Sigmoid colon (tissue), 7 donors: ENCODE data around the gene TNP2. TPM values are rescaled to one million over a fixed set of nuclear protein-coding genes. Genes with fewer than 3 reads are reported as not detected.

Source experiments
- DNase-seq: peaks from one replicate; pipeline ENCODE4 v3.0.0-alpha.2; 2019
- H3K27ac ChIP-seq, 4 donors: fragments of 200-600 bp; sonication (generic); one replicate each; pipeline ENCODE4 v1.5.1; 2016 to 2019; ENCODE audit warnings: mild to moderate bottlenecking in 1 of 4
- H3K27me3 ChIP-seq, 3 donors: fragments of 200-600 bp; sonication (generic); one replicate each; pipeline ENCODE4 v1.5.1; 2019; ENCODE audit warnings: mild to moderate bottlenecking in 1 of 3
- H3K36me3 ChIP-seq, 4 donors: fragments of 200-600 bp; sonication (generic); one replicate each; pipeline ENCODE4 v1.5.1; 2016 to 2019
- H3K4me1 ChIP-seq, 4 donors: fragments of 200-600 bp; sonication (generic); one replicate each; pipeline ENCODE4 v1.5.1; 2017 to 2019
- H3K4me3 ChIP-seq, 4 donors: fragments of 200-600 bp; sonication (generic); one replicate each; pipeline ENCODE4 v1.5.1; 2017 to 2019; ENCODE audit warnings: mild to moderate bottlenecking in 2 of 4, moderate library complexity in 1 of 4
- H3K9me3 ChIP-seq, 4 donors: fragments of 200-600 bp in 3 of 4; sonication (generic) in 3 of 4; one replicate each; pipeline versions ENCODE4 v1.5.1 to v1.6.1; 2013 to 2019
- EP300 ChIP-seq, 4 donors: sonication (generic); formaldehyde crosslinking; IDR thresholded peaks; one replicate each; pipeline ENCODE4 v1.6.1; 2017; ENCODE audit warnings: antibody characterized with exemption in 4 of 4
- POLR2A ChIP-seq, 2 donors: fragments of 450-650 bp; IDR thresholded peaks; one replicate each; pipeline ENCODE4 v1.6.1; 2016; ENCODE audit warnings: antibody characterized with exemption in 2 of 2, mild to moderate bottlenecking in 2 of 2, moderate library complexity in 2 of 2
- POLR2AphosphoS5 ChIP-seq, 4 donors: sonication (generic); formaldehyde crosslinking; IDR thresholded peaks; one replicate each; pipeline ENCODE4 v1.6.1; 2017; ENCODE audit warnings: antibody characterized with exemption in 4 of 4
- WGBS, 2 donors: extraction: QIAGEN DNeasy Blood & Tissue Kit; methylation state at CpG; one replicate each; pipeline ENCODE4 v1.1.7; 2013; 5-methylcytosine and 5-hydroxymethylcytosine counted together
- intact Hi-C: fragments of 100-400 bp; cut with DNase I; formaldehyde crosslinking; loops from one replicate; pipeline ENCODE4 v1.15.1; 2023
- polyA plus RNA-seq, 3 donors: library from polyadenylated mRNA; stranded (reverse); fragments of 200-250 nt; gene quantifications; one replicate each; pipeline ENCODE4 v1.2.3, GENCODE V29; 2013
- total RNA-seq, 4 donors: library from RNA; depleted of rRNA; stranded (reverse); fragments of >200 nt; gene quantifications; one replicate each; pipeline ENCODE4 v1.1.0, GENCODE V29; 2016
- TF ChIP-seq, protein P1 (sequence below), 4 experiments: fragments of 450-650 bp in 3 of 4; fragments of 200-600 bp in 1 of 4; IDR thresholded peaks; one replicate each; pipeline ENCODE4 v1.5.1; 2016 to 2019; ENCODE audit warnings: antibody characterized with exemption in 4 of 4, mild to moderate bottlenecking in 3 of 4, moderate library complexity in 2 of 4
- donor health status: healthy with polysubstance abuse.
- donor health status: Bipolar disorder and iron deficiency.
- donor health status: healthy.

Gene TNP2
- total and polyA plus RNA-seq, 7 donors: not detected

GRCh38 chr16:11235703-11235991, 33.5 kb downstream of the TNP2 start:
- Histone ChIP-seq H3K4me3 (no peak overlapping the region), H3K9me3 (no peaks in the 10 kb centered on the region), H3K27ac (no peak overlapping the region), H3K27me3 (no peaks in the 10 kb centered on the region), H3K36me3 (no peaks in the 10 kb centered on the region), H3K4me1 (peaks cover 0 to 10% (median 0%) of the 10 kb centered on the region in 4 donors)
- WGBS, 2 donors: 14 to 53% methylated on average over 5 of the region's 5 CpGs
- intact Hi-C loops: no loop called here
- no peak for DNase-seq
- TF ChIP-seq POLR2A (IDR thresholded peaks at IDR 0.05): no peak
- TF ChIP-seq EP300 (IDR thresholded peaks at IDR 0.05): no peak
- TF ChIP-seq POLR2AphosphoS5 (IDR thresholded peaks at IDR 0.05): no peak
- TF ChIP-seq, protein P1, sequence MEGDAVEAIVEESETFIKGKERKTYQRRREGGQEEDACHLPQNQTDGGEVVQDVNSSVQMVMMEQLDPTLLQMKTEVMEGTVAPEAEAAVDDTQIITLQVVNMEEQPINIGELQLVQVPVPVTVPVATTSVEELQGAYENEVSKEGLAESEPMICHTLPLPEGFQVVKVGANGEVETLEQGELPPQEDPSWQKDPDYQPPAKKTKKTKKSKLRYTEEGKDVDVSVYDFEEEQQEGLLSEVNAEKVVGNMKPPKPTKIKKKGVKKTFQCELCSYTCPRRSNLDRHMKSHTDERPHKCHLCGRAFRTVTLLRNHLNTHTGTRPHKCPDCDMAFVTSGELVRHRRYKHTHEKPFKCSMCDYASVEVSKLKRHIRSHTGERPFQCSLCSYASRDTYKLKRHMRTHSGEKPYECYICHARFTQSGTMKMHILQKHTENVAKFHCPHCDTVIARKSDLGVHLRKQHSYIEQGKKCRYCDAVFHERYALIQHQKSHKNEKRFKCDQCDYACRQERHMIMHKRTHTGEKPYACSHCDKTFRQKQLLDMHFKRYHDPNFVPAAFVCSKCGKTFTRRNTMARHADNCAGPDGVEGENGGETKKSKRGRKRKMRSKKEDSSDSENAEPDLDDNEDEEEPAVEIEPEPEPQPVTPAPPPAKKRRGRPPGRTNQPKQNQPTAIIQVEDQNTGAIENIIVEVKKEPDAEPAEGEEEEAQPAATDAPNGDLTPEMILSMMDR (IDR thresholded peaks at IDR 0.05): no peak

DNA sequence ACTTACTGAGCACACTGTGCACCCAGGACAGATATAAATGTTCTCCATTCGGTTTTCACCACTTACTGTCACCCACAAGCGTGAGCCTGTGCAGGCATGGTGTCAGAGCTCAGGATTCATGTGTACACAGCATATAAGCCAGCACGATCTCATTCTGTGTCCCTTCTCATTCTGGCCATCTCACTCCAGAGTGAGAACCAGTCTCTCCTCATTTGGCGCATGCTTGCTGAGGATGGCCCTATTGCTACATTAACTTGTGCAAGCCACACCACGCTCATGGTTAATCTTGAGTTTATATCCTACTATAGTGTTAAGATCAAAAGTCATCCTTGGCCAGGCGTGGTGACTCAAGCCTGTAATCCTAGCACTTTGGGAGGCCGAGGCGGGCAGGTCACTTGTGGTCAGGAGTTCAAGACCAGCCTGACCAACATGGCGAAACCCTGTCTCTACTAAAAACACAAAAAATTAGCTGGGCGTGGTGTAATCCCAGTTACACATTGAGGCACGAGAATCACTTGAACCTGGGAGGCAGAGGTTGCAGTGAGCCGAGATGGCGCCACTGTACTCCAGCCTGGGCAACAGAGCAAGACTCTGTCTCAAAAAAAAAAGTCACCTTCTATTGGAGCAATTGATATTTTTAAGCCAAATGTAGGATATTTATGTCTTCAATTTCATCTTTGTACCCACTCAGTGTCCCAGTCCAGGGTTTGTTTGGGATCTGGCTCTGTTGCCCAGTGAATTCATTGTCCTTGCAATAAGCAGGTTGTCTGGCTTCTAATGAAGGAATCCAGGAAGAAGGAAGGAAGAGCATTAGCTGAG, 34.0 kb downstream of the TNP2 start:
- intact Hi-C loops: no loop called here
- Histone ChIP-seq H3K4me3 (no peak overlapping the region), H3K27me3 (no peaks in the 10 kb centered on the region), H3K9me3 (no peaks in the 10 kb centered on the region), H3K4me1 (peaks cover 0 to 7% (median 0%) of the 10 kb centered on the region in 4 donors), H3K36me3 (no peaks in the 10 kb centered on the region), H3K27ac (no peak overlapping the region)
- no peak for TF ChIP-seq POLR2A (IDR thresholded peaks at IDR 0.05)
- TF ChIP-seq, protein P1 (IDR thresholded peaks at IDR 0.05): no peak
- TF ChIP-seq POLR2AphosphoS5 (IDR thresholded peaks at IDR 0.05): no peak
- TF ChIP-seq EP300 (IDR thresholded peaks at IDR 0.05): no peak
- 75 to 89% methylated on average over 13 of the region's 13 CpGs for WGBS, 2 donors
- no peak for DNase-seq

DNA sequence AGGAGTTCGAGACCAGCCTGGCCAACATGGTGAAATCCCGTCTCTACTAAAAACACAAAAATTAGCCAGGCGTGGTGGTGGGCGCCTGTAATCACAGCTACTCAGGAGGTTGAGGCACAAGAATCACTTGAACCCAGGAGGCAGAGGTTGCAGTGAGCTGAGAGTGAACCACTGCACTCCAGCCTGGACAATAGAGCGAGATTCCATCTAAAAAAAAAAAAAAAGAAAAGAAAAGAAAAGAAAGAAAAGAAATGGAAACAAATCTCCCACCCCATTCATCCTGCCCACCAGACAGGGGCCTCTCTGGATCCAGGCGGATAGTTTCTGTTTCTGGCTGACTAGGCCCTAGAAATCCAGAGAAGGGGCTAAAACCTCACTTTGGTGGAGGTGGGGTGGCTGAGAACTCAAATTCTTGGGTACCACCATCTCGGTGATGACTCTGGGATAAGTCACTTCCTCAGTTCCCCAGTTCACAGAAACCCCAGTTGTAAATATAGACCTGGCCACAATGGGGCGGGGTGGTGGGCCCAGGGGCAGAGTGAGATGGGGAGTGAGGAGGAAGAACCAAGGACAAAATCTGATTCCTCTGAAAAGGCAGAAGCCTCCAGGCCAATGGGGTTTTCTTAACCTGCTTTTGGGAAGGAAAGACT, 35.3 kb downstream of the TNP2 start:
- Histone ChIP-seq H3K27ac (peak overlapping the region in 1 of 4 donors; percentile 14), H3K27me3 (no peaks in the 10 kb centered on the region), H3K4me3 (no peak overlapping the region), H3K4me1 (peaks cover 0 to 7% (median 0%) of the 10 kb centered on the region in 4 donors), H3K36me3 (no peaks in the 10 kb centered on the region), H3K9me3 (no peaks in the 10 kb centered on the region)
- TF ChIP-seq, protein P1 (IDR thresholded peaks at IDR 0.05): no peak
- TF ChIP-seq EP300 (IDR thresholded peaks at IDR 0.05): no peak
- no peak for TF ChIP-seq POLR2AphosphoS5 (IDR thresholded peaks at IDR 0.05)
- no peak for TF ChIP-seq POLR2A (IDR thresholded peaks at IDR 0.05)
- no peak for DNase-seq
- intact Hi-C loops: no loop called here
- 72 to 90% methylated on average over 8 of the region's 8 CpGs for WGBS, 2 donors

DNA sequence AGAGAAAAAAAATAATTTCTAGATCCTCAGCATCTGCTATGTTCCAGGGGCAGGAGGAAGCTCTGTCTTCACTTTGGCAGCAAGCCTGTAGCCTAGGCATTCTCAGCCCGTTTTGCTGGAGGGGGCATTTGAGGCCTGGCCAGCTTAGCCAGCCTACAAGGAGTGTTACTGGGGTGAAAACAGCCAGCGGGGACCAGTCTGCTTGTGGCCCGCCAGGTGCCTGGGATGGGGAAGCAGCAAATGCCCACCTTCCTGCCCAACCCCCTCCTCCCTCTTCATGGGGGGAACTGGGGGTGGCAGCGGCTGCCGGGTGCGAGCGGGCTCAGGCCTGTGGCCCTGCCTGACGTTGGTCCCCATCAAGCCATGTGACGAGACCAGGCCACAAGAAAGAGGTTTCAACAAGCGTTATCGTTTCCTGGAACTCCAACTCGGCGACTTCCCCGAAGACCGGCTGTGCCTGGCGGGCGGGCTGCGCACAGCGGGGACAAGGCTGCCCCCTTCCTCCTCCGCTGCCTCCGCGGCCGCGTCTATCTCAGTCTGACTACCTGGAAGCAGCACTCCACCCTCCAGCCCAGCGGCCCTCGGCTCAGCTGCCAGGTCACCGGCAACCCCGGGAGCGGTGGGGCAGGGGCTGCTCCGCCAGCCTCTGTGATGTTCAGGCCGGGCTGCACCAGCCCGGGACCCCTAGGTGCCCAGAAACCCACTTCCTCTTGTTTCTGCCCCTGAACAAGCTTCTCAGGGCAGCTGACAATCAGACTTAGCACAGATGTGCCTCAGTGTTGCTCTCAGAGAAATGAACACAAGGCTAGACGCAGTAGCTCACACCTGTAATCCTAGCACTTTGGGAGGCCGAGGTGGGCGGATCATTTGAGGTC, 36.0 kb downstream of the TNP2 start:
- TF ChIP-seq, protein P1 (IDR thresholded peaks at IDR 0.05): no peak
- TF ChIP-seq POLR2AphosphoS5 (IDR thresholded peaks at IDR 0.05): peak in 1 of 4 donors; percentile 25
- TF ChIP-seq EP300 (IDR thresholded peaks at IDR 0.05): no peak
- Histone ChIP-seq H3K27ac (peak overlapping the region in 2 of 4 donors; percentile 14 to 25), H3K36me3 (no peaks in the 10 kb centered on the region), H3K9me3 (no peaks in the 10 kb centered on the region), H3K4me3 (no peak overlapping the region), H3K4me1 (peaks cover 0 to 7% (median 0%) of the 10 kb centered on the region in 4 donors), H3K27me3 (no peaks in the 10 kb centered on the region)
- 43 to 78% methylated on average over 35 of the region's 35 CpGs for WGBS, 2 donors
- intact Hi-C loops: no loop called here
- DNase-seq: no peak
